Kidney tubule cell (primary cell): ENCODE measurements around the gene ADSS1.
"Not testable (repeated sequence)": the region's sequence is repeated elsewhere in the genome, so short reads cannot be mapped to it uniquely, and the experiment has no call there.

ENCODE experiments used
- DNase-seq: peaks from one replicate; pipeline ENCODE4 v3.0.0-alpha.2; 2018; ENCODE audit warnings: low spot score

Gene ADSS1

GRCh38 chr14:104734601-104734990, 10.6 kb downstream of the ADSS1 start:
- no peak for DNase-seq

- DNase-seq, result no peak
Observed at GRCh38 chr14:104734991-104735779, 11.2 kb downstream of the ADSS1 start.

GRCh38 chr14:104735830-104736642, 12.0 kb downstream of the ADSS1 start:
- DNase-seq, result peak; percentile 52

GRCh38 chr14:104738375-104739019, 14.5 kb downstream of the ADSS1 start:
- no peak for DNase-seq

- no peak for DNase-seq
Observed at GRCh38 chr14:104739026-104739425, 15.0 kb downstream of the ADSS1 start.

GRCh38 chr14:104739546-104740516, 15.8 kb downstream of the ADSS1 start:
- no peak for DNase-seq

GRCh38 chr14:104741108-104741802, 17.2 kb downstream of the ADSS1 start:
- no peak for DNase-seq

- DNase-seq, result no peak
Observed at GRCh38 chr14:104741803-104742251, 17.8 kb downstream of the ADSS1 start.

- DNase-seq, result no peak
Observed at GRCh38 chr14:104742586-104743455, 18.8 kb downstream of the ADSS1 start.

GRCh38 chr14:104743461-104744380, 19.7 kb downstream of the ADSS1 start:
- peak; percentile 45 for DNase-seq

GRCh38 chr14:104744484-104744883, 20.5 kb downstream of the ADSS1 start:
- DNase-seq, result no peak

- DNase-seq, result no peak
Observed at GRCh38 chr14:104745431-104745830, 21.4 kb downstream of the ADSS1 start.

GRCh38 chr14:104746071-104746545, 22.1 kb downstream of the ADSS1 start:
- DNase-seq, result no peak

- no peak for DNase-seq
Observed at GRCh38 chr14:104746934-104747481, 23.0 kb downstream of the ADSS1 start.

GRCh38 chr14:104747876-104748275, 23.8 kb downstream of the ADSS1 start:
- no peak for DNase-seq

- DNase-seq, result peak; percentile 72
Observed at GRCh38 chr14:104749111-104749649, 25.2 kb downstream of the ADSS1 start.

- no peak for DNase-seq
Observed at GRCh38 chr14:104750056-104750752, 26.2 kb downstream of the ADSS1 start.

- not testable (repeated sequence) for DNase-seq
Observed at GRCh38 chr14:104750753-104751057, 26.7 kb downstream of the ADSS1 start.
